GM18867 (cell line): Measurements from ENCODE around the gene MXI1.
"Not testable (repeated sequence)": the region's sequence is repeated elsewhere in the genome, so short reads cannot be mapped to it uniquely, and the experiment has no call there.

ENCODE experiments used
- ATAC-seq: cut with Tn5 transposase; IDR thresholded peaks from one replicate; pipeline ENCODE4 v1.9.1; 2021; ENCODE audit warnings: mild to moderate bottlenecking, moderate library complexity; ENCODE audit not compliant: unreplicated experiment

MXI1 gene

GRCh38 chr10:110237894-110238480, 30.6 kb downstream of the MXI1 start:
- no peak for ATAC-seq

DNA sequence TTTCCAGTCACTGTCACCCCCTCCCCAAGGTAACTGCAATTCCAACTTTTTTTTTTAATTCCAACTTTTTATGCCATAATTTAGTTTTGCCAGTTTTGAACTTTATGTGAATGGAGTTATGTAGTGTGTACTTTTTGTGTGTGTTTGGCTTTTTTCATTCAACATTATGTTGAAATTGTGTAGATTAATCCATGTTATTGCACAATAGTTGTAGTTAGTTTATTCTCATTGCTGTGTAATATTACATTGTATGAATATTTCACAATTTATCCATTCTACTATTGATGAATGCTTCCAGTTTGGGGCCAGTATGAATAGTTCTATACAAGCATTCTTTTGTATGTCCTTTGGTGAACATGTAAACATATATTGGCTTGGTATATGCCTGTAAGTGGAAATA, 32.5 kb downstream of the MXI1 start:
- no peak for ATAC-seq

GRCh38 chr10:110241407-110241806, 34.0 kb downstream of the MXI1 start:
- peak; percentile 79 for ATAC-seq

GRCh38 chr10:110241841-110242240, 34.4 kb downstream of the MXI1 start:
- peak; percentile 45 for ATAC-seq

- ATAC-seq, result no peak
Measured at GRCh38 chr10:110242511-110242910, 35.1 kb downstream of the MXI1 start.

DNA sequence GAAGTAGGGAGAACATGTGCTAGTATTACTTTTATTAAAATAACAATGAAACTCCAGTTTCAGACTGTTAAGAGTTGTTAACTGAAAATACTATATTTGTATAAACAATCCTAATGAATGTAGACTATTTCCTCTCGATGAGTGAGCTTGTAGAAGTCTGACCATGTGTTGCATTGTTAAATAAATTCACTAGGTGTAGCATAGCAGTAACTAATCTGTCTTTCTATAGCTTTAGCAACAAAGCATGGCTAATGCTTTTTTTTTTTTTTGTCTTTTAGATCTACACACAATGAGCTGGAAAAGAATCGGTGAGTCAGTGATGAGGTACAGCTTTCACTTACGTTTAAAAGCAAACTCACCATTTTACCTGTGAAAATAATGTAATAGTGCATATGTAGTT, 37.1 kb downstream of the MXI1 start:
- no peak for ATAC-seq

- not testable (repeated sequence) for ATAC-seq
Measured at GRCh38 chr10:110247833-110248232, 40.4 kb downstream of the MXI1 start.

GRCh38 chr10:110249489-110249888, 42.1 kb downstream of the MXI1 start:
- ATAC-seq, result peak; percentile 67

GRCh38 chr10:110251392-110251791, 44.0 kb downstream of the MXI1 start:
- ATAC-seq, result peak; percentile 83

DNA sequence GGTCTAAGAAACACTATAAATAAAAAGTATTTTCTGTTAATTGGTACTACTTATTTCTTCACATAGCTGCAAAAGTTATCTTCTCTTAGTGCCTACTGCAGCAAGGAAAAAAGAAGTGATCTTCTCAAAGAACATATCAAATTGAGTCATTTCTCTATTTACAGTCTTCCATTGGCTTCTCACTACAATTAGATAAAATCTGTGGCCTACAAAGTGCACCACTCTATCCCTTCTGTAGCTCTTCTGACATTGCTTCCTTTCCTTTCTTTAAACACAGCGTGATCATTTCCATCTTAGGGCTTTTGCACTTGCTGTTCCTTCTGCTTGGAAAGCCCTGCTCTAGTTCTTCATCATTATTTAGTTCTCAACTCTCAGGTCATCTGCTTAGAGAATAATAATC, 44.7 kb downstream of the MXI1 start:
- ATAC-seq, result no peak

- no peak for ATAC-seq
Measured at GRCh38 chr10:110254467-110254866, 47.1 kb downstream of the MXI1 start.

DNA sequence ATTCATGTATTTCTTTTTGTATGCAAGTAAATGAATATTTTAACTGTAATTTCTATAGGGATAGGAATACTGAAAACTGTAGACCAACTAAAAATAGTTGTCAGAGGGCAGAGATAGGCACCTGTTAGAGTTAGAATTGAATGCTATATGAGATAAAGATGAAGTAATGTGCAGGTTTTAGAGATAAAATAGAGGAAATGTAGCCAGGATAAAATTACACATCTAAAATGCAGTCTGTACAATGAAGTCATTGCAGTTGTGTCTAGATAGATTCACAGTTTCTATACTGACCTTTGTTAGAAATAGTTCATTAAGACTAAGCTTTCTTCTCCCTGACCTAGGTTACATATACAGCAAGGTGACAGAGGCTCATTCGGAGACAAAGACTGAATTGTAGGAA, 51.1 kb downstream of the MXI1 start:
- ATAC-seq, result no peak

DNA sequence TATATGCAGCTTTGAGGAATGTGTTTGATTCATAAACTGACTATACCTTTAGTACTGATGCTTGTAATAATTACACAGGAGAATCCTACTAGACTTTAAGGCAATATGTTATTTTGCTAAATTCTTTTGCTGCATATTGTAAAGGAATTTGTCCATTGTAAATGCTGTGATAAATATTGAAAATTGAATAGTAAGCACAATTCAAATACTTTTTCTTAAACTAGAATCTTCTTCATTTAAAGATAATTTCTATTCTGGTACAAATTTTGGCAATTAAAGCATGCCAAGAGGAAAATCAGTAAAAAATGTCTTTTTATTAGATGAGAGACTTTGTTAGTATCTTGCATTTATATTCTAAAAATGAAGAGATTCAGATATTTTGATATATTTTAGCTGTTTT, 51.9 kb downstream of the MXI1 start:
- ATAC-seq, result no peak

DNA sequence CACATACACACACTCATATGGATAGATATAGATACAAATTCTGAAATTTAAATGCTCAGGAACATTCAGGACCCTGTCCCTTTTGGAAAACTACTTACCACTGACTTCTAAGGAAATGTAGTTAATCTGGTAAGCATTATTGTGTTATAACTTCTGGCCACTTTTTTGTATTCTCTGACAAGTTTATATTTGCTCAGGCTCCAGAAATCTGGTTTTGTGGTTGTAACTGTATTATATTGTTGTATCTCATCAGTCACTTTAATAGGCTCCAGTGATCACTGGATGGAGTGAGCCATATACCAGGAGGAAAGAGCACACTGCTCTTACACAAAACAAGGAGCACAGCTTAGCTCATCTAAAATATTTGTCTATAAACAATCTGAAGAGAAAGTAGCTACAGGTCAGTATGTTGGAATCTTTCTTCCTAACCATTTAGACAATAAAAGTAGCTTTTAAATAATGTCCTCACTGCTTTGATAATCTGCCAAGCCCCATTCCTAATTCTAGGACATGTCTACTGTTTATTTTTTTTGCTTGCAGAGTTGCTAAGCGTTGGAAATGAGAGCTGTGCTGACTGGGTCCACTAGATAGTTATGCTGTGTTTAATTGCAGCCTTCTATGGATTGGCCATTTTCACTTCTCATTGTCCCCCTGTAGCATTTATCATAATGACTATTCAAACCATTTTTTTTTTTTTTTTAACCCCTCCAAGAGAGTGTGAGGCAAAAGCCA, 53.5 kb downstream of the MXI1 start:
- ATAC-seq, result no peak

DNA sequence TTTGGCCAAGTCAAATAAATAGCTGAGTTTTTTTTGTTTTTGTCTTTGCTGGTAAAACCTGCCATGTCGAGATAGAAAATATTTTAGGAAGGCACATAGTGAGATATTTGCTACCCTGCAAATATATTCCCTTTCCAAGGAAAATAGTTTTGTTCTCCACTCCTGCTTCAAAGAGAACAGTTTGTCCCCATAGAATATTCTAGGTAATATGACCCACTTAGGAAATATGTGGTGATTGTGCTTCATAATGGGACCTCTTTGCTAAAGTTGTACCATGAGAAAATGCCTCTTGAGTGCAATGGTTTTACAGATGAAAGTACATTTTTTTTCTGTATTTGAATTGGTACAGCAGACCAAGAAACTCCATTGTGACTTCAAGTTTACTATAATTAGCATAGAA, 55.8 kb downstream of the MXI1 start:
- no peak for ATAC-seq

DNA sequence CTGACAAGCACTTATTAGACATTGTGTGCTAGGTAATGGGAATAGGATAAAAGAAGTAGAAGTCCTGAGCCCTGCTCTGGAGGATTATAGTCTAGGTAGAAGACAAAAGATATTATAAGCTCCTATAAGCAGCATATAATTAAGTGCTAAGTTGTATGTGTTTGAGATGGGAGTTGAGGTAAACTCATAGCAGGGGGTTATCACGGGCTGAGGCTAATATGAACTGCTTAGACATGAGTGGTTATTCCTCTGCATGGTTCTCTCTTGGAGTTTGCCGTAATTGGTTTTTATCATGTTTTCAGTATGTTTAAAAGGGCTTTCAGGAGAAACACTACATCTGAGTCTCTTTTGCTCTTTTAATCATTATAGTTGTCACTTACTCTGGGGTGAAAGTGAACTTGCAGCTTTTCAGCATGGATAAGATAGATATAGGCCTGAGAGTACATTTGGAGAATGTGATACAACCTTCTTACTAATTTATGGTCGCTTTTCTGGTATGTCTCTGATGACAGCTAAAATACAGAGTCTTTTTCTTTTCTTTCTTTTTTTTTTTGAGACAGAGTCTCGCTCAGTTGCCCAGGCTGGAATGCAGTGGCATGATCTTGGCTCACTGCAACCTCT, 58.3 kb downstream of the MXI1 start:
- ATAC-seq, result no peak

DNA sequence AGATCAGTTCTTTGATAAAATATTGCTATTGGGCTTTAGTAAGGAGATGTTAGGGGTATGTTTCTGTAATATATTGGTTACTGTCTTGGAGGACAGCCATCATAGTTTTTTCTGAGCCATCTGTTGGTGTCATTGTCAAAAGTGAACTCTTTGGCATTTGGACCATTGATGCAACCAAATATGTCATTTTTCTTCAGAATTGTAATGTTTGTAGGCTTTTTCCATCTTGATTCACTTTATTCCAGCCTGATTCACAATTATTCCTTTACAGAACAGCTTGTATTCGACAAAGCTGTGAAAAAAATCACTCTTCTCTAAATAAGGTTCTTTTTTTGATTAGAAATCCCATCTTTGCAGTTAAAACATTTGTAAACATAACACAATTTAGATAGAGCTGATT, 59.9 kb downstream of the MXI1 start:
- no peak for ATAC-seq

- peak; percentile 66 for ATAC-seq
Measured at GRCh38 chr10:110268442-110268841, 61.0 kb downstream of the MXI1 start.

DNA sequence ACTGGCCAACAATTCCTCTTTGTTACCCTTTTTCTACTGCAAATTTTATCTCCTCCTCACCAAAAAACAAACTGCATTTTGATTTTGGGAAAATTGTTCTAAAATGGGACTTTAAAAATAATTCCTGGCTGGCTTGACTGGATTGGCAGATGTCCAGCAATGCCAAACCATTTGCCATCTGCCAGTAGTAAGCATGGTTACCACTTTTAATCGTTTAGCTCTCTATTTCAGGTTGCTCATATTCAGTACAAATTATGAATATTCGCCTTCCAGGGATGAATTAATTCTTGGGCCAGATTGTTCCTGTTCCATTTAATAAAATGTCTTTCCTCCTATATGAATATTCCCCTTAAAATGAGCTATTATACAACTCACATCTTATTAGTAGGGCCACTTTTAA, 61.6 kb downstream of the MXI1 start:
- ATAC-seq, result no peak

- ATAC-seq, result peak; percentile 85
Measured at GRCh38 chr10:110269374-110270318, 62.2 kb downstream of the MXI1 start.

GRCh38 chr10:110272995-110273394, 65.6 kb downstream of the MXI1 start:
- ATAC-seq, result not testable (repeated sequence)
